ENCODE data around the gene CREBBP. TPM values are rescaled to one million over a fixed set of nuclear protein-coding genes. Genes with fewer than 3 reads are reported as not detected.

Gene CREBBP
- total RNA-seq, 1 experiment from 2014 or later: 10.8 TPM

- no peak for DNase-seq (ENCODE audit: low read depth)
Observed at GRCh38 chr16:3856367-3857141, 24.0 kb downstream of the CREBBP start.

- no peak for DNase-seq (ENCODE audit: low read depth)
Observed at GRCh38 chr16:3854750-3855541, 25.6 kb downstream of the CREBBP start.

- DNase-seq (ENCODE audit: low read depth): no peak
Observed at GRCh38 chr16:3850544-3850899, 30.0 kb downstream of the CREBBP start.

GRCh38 chr16:3849751-3850543, 30.6 kb downstream of the CREBBP start:
- DNase-seq (ENCODE audit: low read depth): no peak

- no peak for DNase-seq (ENCODE audit: low read depth)
Observed at GRCh38 chr16:3846595-3847091, 33.9 kb downstream of the CREBBP start.

GRCh38 chr16:3846087-3846486, 34.4 kb downstream of the CREBBP start:
- no peak for DNase-seq (ENCODE audit: low read depth)

- no peak for DNase-seq (ENCODE audit: low read depth)
Observed at GRCh38 chr16:3842994-3843393, 37.5 kb downstream of the CREBBP start.

GRCh38 chr16:3841729-3842508, 38.6 kb downstream of the CREBBP start:
- no peak for DNase-seq (ENCODE audit: low read depth)

- DNase-seq (ENCODE audit: low read depth): no peak
Observed at GRCh38 chr16:3839402-3840184, 40.9 kb downstream of the CREBBP start.

GRCh38 chr16:3838600-3839401, 41.7 kb downstream of the CREBBP start:
- no peak for DNase-seq (ENCODE audit: low read depth)

GRCh38 chr16:3837851-3838586, 42.5 kb downstream of the CREBBP start:
- DNase-seq (ENCODE audit: low read depth): no peak

GRCh38 chr16:3836641-3837040, 43.9 kb downstream of the CREBBP start:
- no peak for DNase-seq (ENCODE audit: low read depth)

GRCh38 chr16:3835089-3835602, 45.4 kb downstream of the CREBBP start:
- DNase-seq (ENCODE audit: low read depth): no peak

GRCh38 chr16:3832668-3833067, 47.8 kb downstream of the CREBBP start:
- DNase-seq (ENCODE audit: low read depth): no peak

- DNase-seq (ENCODE audit: low read depth): no peak
Observed at GRCh38 chr16:3830625-3831254, 49.8 kb downstream of the CREBBP start.

GRCh38 chr16:3829631-3830536, 50.6 kb downstream of the CREBBP start:
- DNase-seq (ENCODE audit: low read depth): no peak

- DNase-seq (ENCODE audit: low read depth): no peak
Observed at GRCh38 chr16:3825940-3826339, 54.6 kb downstream of the CREBBP start.
